ENCODE measurements around the gene OTOA. TPM values are rescaled to one million over a fixed set of nuclear protein-coding genes. Genes with fewer than 3 reads are reported as not detected.

Gene OTOA
- total and polyA plus RNA-seq, 2 of the 8 experiments (the other 6 are each of a cell fraction or from before 2014, with no cell fraction given), result 0.06 to 0.32 TPM

GRCh38 chr16:21703589-21704174 is 39.9 kb downstream of the OTOA start:
- H4K20me1 ChIP-seq (replicated peaks in 1 of 2; ENCODE audit: control insufficient read depth in 1 of 2, insufficient read depth in 2 of 2, low read length in 2 of 2), result no peaks in the 10 kb centered on the region
- no peak overlapping the region for H3K4me3 ChIP-seq (ENCODE audit: extremely low read depth in 1 of 4, insufficient read depth in 2 of 4, low read depth in 3 of 4, low read length in 4 of 4)
- H3K79me1 ChIP-seq (ENCODE audit: low read depth, low read length), result no peaks in the 10 kb centered on the region
- no peak overlapping the region for H3K4me2 ChIP-seq (ENCODE audit: insufficient read depth in 1 of 2, low read depth in 2 of 2, low read length in 2 of 2)
- FAIRE-seq (no peak), DNase-seq (ENCODE audit: low read depth in 1 of 2, low spot score in 2 of 2) (no peak)
- no peak overlapping the region for H2AK5ac ChIP-seq (ENCODE audit: low read depth, low read length)
- no peak for TF ChIP-seq ASH2L (IDR thresholded peaks at IDR 0.05; ENCODE audit: low read length)
- TF ChIP-seq KDM4A (IDR thresholded peaks at IDR 0.05; ENCODE audit: low read depth, low read length, severe bottlenecking), result no peak
- ChIA-PET CTCF (ENCODE audit: partially characterized antibody) (interaction anchor here (0.7 to 2.1 kb wide), 4 partner anchors 17 to 1826 kb away, joined by 3 to 9 read pairs (median 3); partner anchors contain the start of gene OTOA), POLR2A (ENCODE audit: partially characterized antibody) (interaction anchor here (0.6 to 1.0 kb wide), 2 partner anchors 23 to 277 kb away, joined by 3 to 4 read pairs; no protein-coding TSS in a partner anchor)
- H3K9me3 ChIP-seq (ENCODE audit: insufficient read depth in 2 of 2, low read depth in 1 of 2, low read length in 1 of 2), result peaks cover 0 to 3% of the 10 kb centered on the region in 2 experiments; a peak in 1 of 4 replicates
- H3K36me3 ChIP-seq (ENCODE audit: control insufficient read depth in 2 of 4, insufficient read depth in 4 of 4, low read length in 3 of 4), result no peaks in the 10 kb centered on the region
- no peak overlapping the region for H2BK15ac ChIP-seq (ENCODE audit: low read length)
- no peaks in the 10 kb centered on the region for H3K79me2 ChIP-seq (ENCODE audit: control insufficient read depth in 1 of 2, insufficient read depth in 2 of 2, low read length in 2 of 2)
- H3K27ac ChIP-seq (ENCODE audit: low read depth, low read length), result no peak overlapping the region
- peaks cover 0 to 2% (median 1%) of the 10 kb centered on the region in 4 experiments; a peak in 2 of 7 replicates for H3K4me1 ChIP-seq (replicated peaks in 1 of 4; ENCODE audit: control insufficient read depth in 3 of 4, insufficient read depth in 4 of 4, low read length in 3 of 4)
- no peak overlapping the region for H2AFZ ChIP-seq (ENCODE audit: low read length)
- H2BK12ac ChIP-seq (ENCODE audit: low read depth, low read length), result no peak overlapping the region
- H3K27me3 ChIP-seq (replicated peaks in 1 of 4; ENCODE audit: control insufficient read depth in 3 of 4, extremely low read depth in 1 of 4, insufficient read depth in 3 of 4, low read length in 3 of 4), result no peaks in the 10 kb centered on the region
- no peak overlapping the region for H4K5ac ChIP-seq (ENCODE audit: insufficient read length, low read depth, low read length)
- H2BK5ac ChIP-seq (ENCODE audit: low read depth, low read length), result no peak overlapping the region
- H4K8ac ChIP-seq (ENCODE audit: extremely low read depth, insufficient read depth, low read length), result no peak overlapping the region
- H3K9ac ChIP-seq (replicated peaks in 1 of 4; ENCODE audit: extremely low read depth in 1 of 4, low read depth in 3 of 4, low read length in 3 of 4), result no peak overlapping the region
- H2BK20ac ChIP-seq (ENCODE audit: low read length), result no peak overlapping the region
- no peak overlapping the region for H3K56ac ChIP-seq (replicated peaks; ENCODE audit: insufficient read length, low read depth, low read length)
- no peak overlapping the region for H3K14ac ChIP-seq (ENCODE audit: insufficient read length)
- H3K18ac ChIP-seq (ENCODE audit: extremely low read depth, low read length), result no peak overlapping the region
- WGBS, 2 experiments (ENCODE audit: extremely low coverage in 1 of 2, insufficient coverage in 1 of 2, insufficient read length in 1 of 2, insufficient replicate concordance in 2 of 2, low coverage in 1 of 2, low lambda C conversion rate in 2 of 2, missing lambda C conversion rate in 1 of 2), result 85% methylated on average over 5 of the region's 5 CpGs; no CpG with 5 or more reads in 1 of the 2 experiments
- no peaks in the 10 kb centered on the region for H3K23me2 ChIP-seq (ENCODE audit: low read depth, low read length)
- H4K91ac ChIP-seq (replicated peaks; ENCODE audit: insufficient read length, low read length), result no peak overlapping the region
- no peak overlapping the region for H3K4ac ChIP-seq (replicated peaks; ENCODE audit: insufficient read length, low read depth, low read length)
- no peak overlapping the region for H3K23ac ChIP-seq (ENCODE audit: insufficient read length)
- H2BK120ac ChIP-seq (replicated peaks; ENCODE audit: low read depth, low read length), result no peak overlapping the region

Measured in H1 (cell line).